ENCODE results near the gene RAB22A.
A peak's percentile ranks its signal among the peaks of the same experiment; 100 is the strongest.

RAB22A gene

GRCh38 chr20:58374027-58374850, 64.7 kb downstream of the RAB22A start:
- H3K27ac ChIP-seq (replicated peaks) = no peak overlapping the region
- no peaks in the 10 kb centered on the region for H3K27me3 ChIP-seq (ENCODE audit: insufficient read depth, poor library complexity, severe bottlenecking)
- H3K4me3 ChIP-seq (replicated peaks; ENCODE audit: insufficient read depth, low read length) = no peak overlapping the region
- peak in 1 of 2 experiments; percentile 6 for DNase-seq (ENCODE audit: low read depth in 1 of 2, low spot score in 1 of 2)
- TF ChIP-seq SPI1 (IDR thresholded peaks at IDR 0.05; ENCODE audit: borderline replicate concordance, low read depth) (peak; percentile 74; the same call in 1 of the 2 replicates), POLR2AphosphoS5 (IDR thresholded peaks at IDR 0.05; ENCODE audit: low read depth) (no peak)

GRCh38 chr20:58374906-58375758, 65.6 kb downstream of the RAB22A start:
- peak in 1 of 2 experiments; percentile 45 for DNase-seq (ENCODE audit: low read depth in 1 of 2, low spot score in 1 of 2)
- H3K27ac ChIP-seq (replicated peaks) = no peak overlapping the region
- no peaks in the 10 kb centered on the region for H3K27me3 ChIP-seq (ENCODE audit: insufficient read depth, poor library complexity, severe bottlenecking)
- no peak for TF ChIP-seq GABPA (IDR thresholded peaks at IDR 0.05; ENCODE audit: low read depth)
- no peak for TF ChIP-seq POLR2AphosphoS5 (IDR thresholded peaks at IDR 0.05; ENCODE audit: low read depth)
- no peak for TF ChIP-seq SPI1 (IDR thresholded peaks at IDR 0.05; ENCODE audit: borderline replicate concordance, low read depth)
- TF ChIP-seq REST (IDR thresholded peaks at IDR 0.05; ENCODE audit: insufficient replicate concordance, low read depth) = no peak
- TF ChIP-seq CTCF (IDR thresholded peaks at IDR 0.05; ENCODE audit: insufficient read depth, low read length) = no peak
- H3K4me3 ChIP-seq (replicated peaks; ENCODE audit: insufficient read depth, low read length) = no peak overlapping the region

- no peak for DNase-seq (ENCODE audit: low read depth in 1 of 2, low spot score in 1 of 2)
- no peak for TF ChIP-seq SPI1 (IDR thresholded peaks at IDR 0.05; ENCODE audit: borderline replicate concordance, low read depth)
- no peak for TF ChIP-seq REST (IDR thresholded peaks at IDR 0.05; ENCODE audit: insufficient replicate concordance, low read depth)
- no peak for TF ChIP-seq GABPA (IDR thresholded peaks at IDR 0.05; ENCODE audit: low read depth)
- no peak for TF ChIP-seq CTCF (IDR thresholded peaks at IDR 0.05; ENCODE audit: insufficient read depth, low read length)
- no peak for TF ChIP-seq POLR2AphosphoS5 (IDR thresholded peaks at IDR 0.05; ENCODE audit: low read depth)
- H3K27ac ChIP-seq (replicated peaks) = no peak overlapping the region
- H3K27me3 ChIP-seq (ENCODE audit: insufficient read depth, poor library complexity, severe bottlenecking) = no peaks in the 10 kb centered on the region
- no peak overlapping the region for H3K4me3 ChIP-seq (replicated peaks; ENCODE audit: insufficient read depth, low read length)
Measured at GRCh38 chr20:58375759-58376352, 66.3 kb downstream of the RAB22A start.

GRCh38 chr20:58377017-58377416, 67.5 kb downstream of the RAB22A start:
- TF ChIP-seq CTCF (IDR thresholded peaks at IDR 0.05; ENCODE audit: insufficient read depth, low read length) = no peak
- H3K4me3 ChIP-seq (replicated peaks; ENCODE audit: insufficient read depth, low read length) = no peak overlapping the region
- H3K27me3 ChIP-seq (ENCODE audit: insufficient read depth, poor library complexity, severe bottlenecking) = no peaks in the 10 kb centered on the region
- no peak overlapping the region for H3K27ac ChIP-seq (replicated peaks)
- DNase-seq (ENCODE audit: low read depth in 1 of 2, low spot score in 1 of 2) = no peak
